ENCODE results near the gene TC2N. TPM values are rescaled to one million over a fixed set of nuclear protein-coding genes. Genes with fewer than 3 reads are reported as not detected.

The TC2N gene
- total and polyA plus RNA-seq, 2 donors (not counting 3 experiments of a cell fraction or from before 2014, with no cell fraction given): 0.40 TPM; not detected in 1

DNA sequence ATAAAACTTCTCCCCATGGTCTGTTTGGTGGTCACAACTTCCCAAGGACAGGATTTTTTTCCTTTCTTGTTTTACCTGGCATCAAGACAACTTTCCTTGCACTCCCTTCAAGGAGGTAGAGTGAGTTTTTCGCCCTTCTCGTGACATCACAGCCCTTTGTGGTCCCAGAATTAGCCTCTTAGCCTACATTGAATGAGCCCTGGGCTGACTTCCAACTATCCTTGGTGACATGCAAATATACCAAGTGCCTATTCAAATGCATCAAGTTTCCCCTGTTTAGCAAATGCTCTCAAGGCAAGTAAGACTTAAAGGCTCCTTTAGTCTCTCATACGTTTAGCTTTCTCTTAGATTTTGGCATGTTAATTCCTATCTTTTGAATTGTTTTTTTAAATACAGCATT, 36.6 kb downstream of the TC2N start:
- no peak overlapping the region for H3K4me3 ChIP-seq (replicated peaks in 1 of 3; ENCODE audit: insufficient read depth in 1 of 3, low read depth in 1 of 3, low read length in 3 of 3)
- no TSS peak for BruUV-seq (replicated peaks)
- CTCF ChIA-PET: interaction anchor here (1.2 to 1.7 kb wide), 2 partner anchors 9 to 166 kb away, joined by 3 to 4 read pairs; no protein-coding TSS in a partner anchor
- POLR2A ChIA-PET: no interaction called here
- no peaks in the 10 kb centered on the region for H3K9me3 ChIP-seq (replicated peaks; ENCODE audit: control insufficient read depth, insufficient read depth, low read length)
- no peaks in the 10 kb centered on the region for H3K79me2 ChIP-seq (ENCODE audit: control insufficient read depth, insufficient read depth, low read length)
- H3K27me3 ChIP-seq (ENCODE audit: control insufficient read depth in 2 of 2, insufficient read depth in 2 of 2, low read length in 2 of 2): peaks cover 16 to 25% of the 10 kb centered on the region in 2 experiments
- DNase-seq (ENCODE audit: low read depth, low spot score) (no peak), FAIRE-seq (no peak)
- dilution Hi-C loops (cut with MboI; ENCODE audit: extremely low pct_ligation_motif_present, low sequenced_read_pairs) (no loop called here), intact Hi-C loops (cut with micrococcal nuclease) (no loop called here)
- no peak overlapping the region for H3K9ac ChIP-seq (replicated peaks; ENCODE audit: extremely low read depth, insufficient read depth, low read length)
- H3K27ac ChIP-seq (ENCODE audit: insufficient read depth, low read depth, low read length): no peak overlapping the region
- no peak overlapping the region for H3K4me2 ChIP-seq (ENCODE audit: insufficient read depth, low read length)
- no peaks in the 10 kb centered on the region for H3K4me1 ChIP-seq (ENCODE audit: control insufficient read depth, extremely low read depth, insufficient read depth, low read length)
- TF ChIP-seq FOS (IDR thresholded peaks at IDR 0.05; ENCODE audit: borderline replicate concordance, insufficient read depth, low read length) (no peak), MYC (IDR thresholded peaks at IDR 0.05; ENCODE audit: low read depth, low read length) (no peak), EZH2 (IDR thresholded peaks at IDR 0.05; ENCODE audit: borderline replicate concordance, low read depth, low read length, severe bottlenecking) (no peak), GATA2 (IDR thresholded peaks at IDR 0.05; ENCODE audit: insufficient read depth, insufficient read length, low read depth, low read length) (no peak), POLR2AphosphoS5 (IDR thresholded peaks at IDR 0.05; ENCODE audit: insufficient read depth, low read depth, low read length) (no peak), POLR2A (IDR thresholded peaks at IDR 0.05; ENCODE audit: low read depth, low read length) (no peak), JUN (IDR thresholded peaks at IDR 0.05; ENCODE audit: borderline replicate concordance, insufficient read depth, insufficient read length, low read depth) (no peak)
- TF ChIP-seq, protein P1, sequence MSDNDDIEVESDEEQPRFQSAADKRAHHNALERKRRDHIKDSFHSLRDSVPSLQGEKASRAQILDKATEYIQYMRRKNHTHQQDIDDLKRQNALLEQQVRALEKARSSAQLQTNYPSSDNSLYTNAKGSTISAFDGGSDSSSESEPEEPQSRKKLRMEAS (IDR thresholded peaks at IDR 0.05; ENCODE audit: insufficient read depth, insufficient read length): no peak
- TF ChIP-seq, protein P2, sequence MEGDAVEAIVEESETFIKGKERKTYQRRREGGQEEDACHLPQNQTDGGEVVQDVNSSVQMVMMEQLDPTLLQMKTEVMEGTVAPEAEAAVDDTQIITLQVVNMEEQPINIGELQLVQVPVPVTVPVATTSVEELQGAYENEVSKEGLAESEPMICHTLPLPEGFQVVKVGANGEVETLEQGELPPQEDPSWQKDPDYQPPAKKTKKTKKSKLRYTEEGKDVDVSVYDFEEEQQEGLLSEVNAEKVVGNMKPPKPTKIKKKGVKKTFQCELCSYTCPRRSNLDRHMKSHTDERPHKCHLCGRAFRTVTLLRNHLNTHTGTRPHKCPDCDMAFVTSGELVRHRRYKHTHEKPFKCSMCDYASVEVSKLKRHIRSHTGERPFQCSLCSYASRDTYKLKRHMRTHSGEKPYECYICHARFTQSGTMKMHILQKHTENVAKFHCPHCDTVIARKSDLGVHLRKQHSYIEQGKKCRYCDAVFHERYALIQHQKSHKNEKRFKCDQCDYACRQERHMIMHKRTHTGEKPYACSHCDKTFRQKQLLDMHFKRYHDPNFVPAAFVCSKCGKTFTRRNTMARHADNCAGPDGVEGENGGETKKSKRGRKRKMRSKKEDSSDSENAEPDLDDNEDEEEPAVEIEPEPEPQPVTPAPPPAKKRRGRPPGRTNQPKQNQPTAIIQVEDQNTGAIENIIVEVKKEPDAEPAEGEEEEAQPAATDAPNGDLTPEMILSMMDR (IDR thresholded peaks at IDR 0.05; ENCODE audit: extremely low read depth in 1 of 2, insufficient read depth in 1 of 2, low read depth in 1 of 2, low read length in 2 of 2): no peak
- no peaks in the 10 kb centered on the region for H3K36me3 ChIP-seq (ENCODE audit: control insufficient read depth in 2 of 2, extremely low read depth in 1 of 2, insufficient read depth in 2 of 2, low read length in 2 of 2)
- H2AFZ ChIP-seq (ENCODE audit: low read depth, low read length): no peak overlapping the region
- no peaks in the 10 kb centered on the region for H4K20me1 ChIP-seq (replicated peaks; ENCODE audit: control insufficient read depth, extremely low read depth, insufficient read depth, low read length)
- no peaks in the 10 kb centered on the region for H3K9me1 ChIP-seq (replicated peaks; ENCODE audit: control insufficient read depth, extremely low read depth, insufficient read depth, low read length)

Measured in endothelial cell of umbilical vein (primary cell).